AG09309 (cell line): ENCODE data around the gene TFF1.
"Not testable (repeated sequence)": the region's sequence is repeated elsewhere in the genome, so short reads cannot be mapped to it uniquely, and the experiment has no call there.

Source experiments
- DNase-seq: peaks from one replicate; pipeline ENCODE4 v3.0.0-alpha.2; 2010; ENCODE audit warnings: low read depth
- H3K4me3 ChIP-seq: 2 replicates; pipeline ENCODE4 v1.5.1; 2011; ENCODE audit warnings: mild to moderate bottlenecking, low read depth, low read length, moderate library complexity; ENCODE audit not compliant: control insufficient read depth
- TF ChIP-seq, protein P1 (sequence below): IDR thresholded peaks from 2 replicates; pipeline ENCODE4 v1.5.1; 2011; ENCODE audit warnings: mild to moderate bottlenecking, low read depth, low read length, inconsistent platforms; ENCODE audit not compliant: insufficient read depth, control insufficient read depth; ENCODE audit errors: missing control alignments

Gene TFF1

GRCh38 chr21:42412636-42412933, 46.2 kb upstream of the TFF1 start:
- DNase-seq: no peak
- TF ChIP-seq, protein P1, sequence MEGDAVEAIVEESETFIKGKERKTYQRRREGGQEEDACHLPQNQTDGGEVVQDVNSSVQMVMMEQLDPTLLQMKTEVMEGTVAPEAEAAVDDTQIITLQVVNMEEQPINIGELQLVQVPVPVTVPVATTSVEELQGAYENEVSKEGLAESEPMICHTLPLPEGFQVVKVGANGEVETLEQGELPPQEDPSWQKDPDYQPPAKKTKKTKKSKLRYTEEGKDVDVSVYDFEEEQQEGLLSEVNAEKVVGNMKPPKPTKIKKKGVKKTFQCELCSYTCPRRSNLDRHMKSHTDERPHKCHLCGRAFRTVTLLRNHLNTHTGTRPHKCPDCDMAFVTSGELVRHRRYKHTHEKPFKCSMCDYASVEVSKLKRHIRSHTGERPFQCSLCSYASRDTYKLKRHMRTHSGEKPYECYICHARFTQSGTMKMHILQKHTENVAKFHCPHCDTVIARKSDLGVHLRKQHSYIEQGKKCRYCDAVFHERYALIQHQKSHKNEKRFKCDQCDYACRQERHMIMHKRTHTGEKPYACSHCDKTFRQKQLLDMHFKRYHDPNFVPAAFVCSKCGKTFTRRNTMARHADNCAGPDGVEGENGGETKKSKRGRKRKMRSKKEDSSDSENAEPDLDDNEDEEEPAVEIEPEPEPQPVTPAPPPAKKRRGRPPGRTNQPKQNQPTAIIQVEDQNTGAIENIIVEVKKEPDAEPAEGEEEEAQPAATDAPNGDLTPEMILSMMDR: no peak
- no peak overlapping the region for H3K4me3 ChIP-seq

DNA sequence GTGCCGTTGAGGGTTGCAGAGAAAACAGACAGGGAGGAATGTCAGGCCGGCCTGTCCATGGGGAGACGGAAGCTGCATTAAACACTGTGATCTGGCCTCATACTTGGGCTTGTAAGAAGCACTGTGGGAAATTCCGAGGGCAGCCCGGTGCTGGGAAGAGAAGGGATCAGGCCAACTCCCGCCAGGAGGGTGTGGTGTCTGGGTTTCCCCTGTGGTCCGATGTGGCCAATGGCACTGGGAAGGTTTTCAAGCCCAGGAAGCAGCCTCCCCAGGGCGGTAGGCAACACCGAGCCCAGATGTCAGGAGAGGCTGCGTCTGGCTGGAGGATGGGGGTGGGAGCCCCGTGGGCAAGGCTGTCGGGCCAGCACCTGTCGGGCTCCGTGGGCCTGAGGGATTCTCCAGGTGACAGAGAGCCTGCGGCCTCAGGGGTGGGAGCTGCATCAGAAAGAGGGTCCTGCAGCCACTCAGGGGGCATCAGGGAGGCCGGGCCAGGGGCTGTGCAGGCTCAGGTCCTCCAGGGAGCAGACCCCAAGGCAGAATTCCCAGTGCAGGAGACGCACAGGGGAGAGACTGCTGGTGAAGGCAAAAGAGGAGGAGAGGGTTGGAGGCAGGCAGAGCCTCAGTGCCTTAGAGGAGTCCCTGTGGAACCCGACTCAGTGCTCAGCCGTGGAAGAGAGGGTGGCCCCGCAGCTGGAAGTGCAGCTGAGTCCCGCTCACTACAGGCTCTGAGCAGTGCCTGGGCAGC, 45.7 kb upstream of the TFF1 start:
- TF ChIP-seq, protein P1: no peak
- H3K4me3 ChIP-seq: no peak overlapping the region
- DNase-seq: no peak

GRCh38 chr21:42411197-42411869, 45.0 kb upstream of the TFF1 start:
- H3K4me3 ChIP-seq: no peak overlapping the region
- no peak for DNase-seq
- TF ChIP-seq, protein P1: no peak

- no peak for DNase-seq
- H3K4me3 ChIP-seq: no peak overlapping the region
- TF ChIP-seq, protein P1: no peak
Measured at GRCh38 chr21:42409366-42409765, 43.0 kb upstream of the TFF1 start.

- not testable (repeated sequence) for H3K4me3 ChIP-seq, DNase-seq
Measured at GRCh38 chr21:42408718-42409117, 42.4 kb upstream of the TFF1 start.

DNA sequence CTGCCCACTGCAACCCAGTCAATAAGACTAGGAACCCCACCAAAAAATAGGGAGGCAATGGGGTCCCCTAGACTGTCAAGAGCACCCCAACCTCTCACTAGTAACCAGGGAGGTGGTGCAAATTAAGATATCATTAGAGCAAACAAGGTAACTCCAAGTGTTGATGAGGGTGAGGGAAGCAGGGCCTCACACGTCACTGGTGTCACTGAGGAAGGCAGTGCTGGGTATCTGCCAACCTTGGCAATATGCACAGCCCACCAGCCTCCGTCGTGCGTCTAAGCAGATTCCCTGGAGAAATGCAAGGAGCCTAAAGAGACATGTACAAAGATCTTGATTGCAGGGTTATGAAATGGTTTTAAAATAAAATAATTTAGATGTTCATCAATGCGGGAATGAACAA, 41.1 kb upstream of the TFF1 start:
- TF ChIP-seq, protein P1: no peak
- DNase-seq: no peak
- no peak overlapping the region for H3K4me3 ChIP-seq

DNA sequence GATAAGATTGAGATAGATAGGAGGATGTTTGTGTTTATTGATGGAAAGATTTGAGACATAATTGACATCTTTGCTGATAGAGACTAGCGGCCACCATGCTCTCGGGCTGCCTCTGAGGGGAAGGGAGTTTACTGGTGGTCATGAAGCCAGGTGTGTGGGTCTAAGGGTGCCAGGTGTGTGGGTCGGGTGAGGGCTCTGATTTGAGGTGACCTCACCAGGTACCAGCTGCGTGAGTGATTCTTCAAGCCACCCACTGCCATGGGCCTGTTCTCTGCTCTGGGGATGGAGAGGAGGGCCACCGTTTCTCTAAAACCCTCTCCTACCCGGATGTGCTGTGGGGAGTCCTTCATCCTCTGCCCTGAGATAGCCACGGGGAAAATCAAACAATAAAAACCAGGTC, 40.5 kb upstream of the TFF1 start:
- TF ChIP-seq, protein P1: no peak
- no peak overlapping the region for H3K4me3 ChIP-seq
- DNase-seq: no peak
